Peyer's patch (tissue), 4 donors: ENCODE measurements around the gene SPON1. TPM values are rescaled to one million over a fixed set of nuclear protein-coding genes. Genes with fewer than 3 reads are reported as not detected.
"Not testable (repeated sequence)": the region's sequence is repeated elsewhere in the genome, so short reads cannot be mapped to it uniquely, and the experiment has no call there.

Source experiments
- DNase-seq, 3 donors: peaks; one replicate each; pipeline ENCODE4 v3.0.0-alpha.2; 2017 to 2019
- H3K27ac ChIP-seq, 4 donors: fragments of 200-600 bp; sonication (generic); one replicate each; pipeline ENCODE4 v1.5.1; 2016 to 2019
- H3K27me3 ChIP-seq, 2 donors: fragments of 200-600 bp; sonication (generic); one replicate each; pipeline ENCODE4 v1.5.1; 2019
- H3K36me3 ChIP-seq, 3 donors: fragments of 200-600 bp; sonication (generic); one replicate each; pipeline ENCODE4 v1.5.1; 2016 to 2019
- H3K4me1 ChIP-seq, 4 donors: fragments of 200-600 bp; sonication (generic); one replicate each; pipeline ENCODE4 v1.5.1; 2016 to 2019
- H3K4me3 ChIP-seq, 4 donors: fragments of 200-600 bp; sonication (generic); 1 replicate in 3 of 4; 2 replicates in 1 of 4; pipeline ENCODE4 v1.5.1; 2016 to 2019; ENCODE audit warnings: mild to moderate bottlenecking in 1 of 4
- H3K9me3 ChIP-seq, 4 donors: fragments of 200-600 bp; sonication (generic); one replicate each; pipeline ENCODE4 v1.5.1; 2016 to 2019; ENCODE audit warnings: mild to moderate bottlenecking in 1 of 4
- CTCF ChIP-seq, 6 experiments: fragments of 450-650 bp in 4 of 6; fragments of 200-600 bp in 2 of 6; sonication (generic) in 1 of 6; IDR thresholded peaks; one replicate each; pipeline ENCODE4 v1.5.1; 2017 to 2019; ENCODE audit warnings: antibody characterized with exemption in 6 of 6, mild to moderate bottlenecking in 3 of 6, moderate library complexity in 1 of 6
- POLR2A ChIP-seq, 2 donors: fragments of 450-650 bp; IDR thresholded peaks; one replicate each; pipeline ENCODE4 v1.5.1; 2017; ENCODE audit warnings: antibody characterized with exemption in 2 of 2, mild to moderate bottlenecking in 2 of 2, moderate library complexity in 2 of 2
- total RNA-seq, 4 donors: library from RNA; depleted of rRNA; stranded (reverse); fragments of >200 nt; gene quantifications; one replicate each; pipeline ENCODE4 v1.1.0, GENCODE V29; 2016

The SPON1 gene
- total RNA-seq, 4 donors from 2014 or later: 26.4 to 53.8 (median 48.3) TPM

DNA sequence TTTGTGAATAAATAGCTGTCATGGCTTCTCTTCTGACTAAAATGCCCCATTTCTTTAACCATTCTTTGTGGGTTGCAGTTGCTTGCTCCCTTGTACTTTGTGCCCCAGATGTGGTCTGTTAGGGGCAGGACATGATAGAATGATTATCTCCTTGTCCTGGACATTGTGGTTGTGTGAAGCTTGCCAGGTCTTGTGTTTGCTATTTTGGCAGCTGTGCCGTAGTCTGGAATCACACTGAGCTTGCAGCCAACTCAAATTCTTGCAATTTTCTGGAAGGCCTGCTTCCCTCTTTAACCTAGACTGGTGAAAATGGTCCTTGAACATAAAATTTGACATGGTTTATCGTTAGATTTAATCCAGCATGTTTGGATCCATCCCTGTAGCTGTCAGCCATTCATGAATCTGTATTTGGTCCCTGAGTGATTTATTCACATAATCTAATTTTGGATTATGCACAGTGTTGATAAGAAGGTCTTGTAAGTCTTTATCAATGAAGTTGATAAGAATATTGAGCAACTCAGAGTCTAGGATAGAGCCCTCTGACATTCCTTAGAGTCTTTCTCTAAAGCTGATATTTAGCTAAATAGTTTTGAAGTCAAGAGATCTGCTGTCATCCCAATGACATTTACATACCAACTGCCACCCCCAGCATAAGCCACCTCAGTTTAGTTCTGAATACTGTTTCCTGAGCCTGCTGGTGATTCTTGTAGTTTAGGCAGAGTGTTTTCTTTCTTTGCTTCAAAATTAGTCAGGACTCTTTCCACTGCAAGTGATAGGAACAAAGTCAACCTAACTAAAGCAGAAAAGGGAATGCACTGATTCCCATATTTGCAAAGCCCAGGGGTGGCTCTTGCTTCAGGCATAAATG lies 9.8 kb downstream of the SPON1 start:
- Histone ChIP-seq H3K4me1 (peaks cover 0 to 9% (median 0%) of the 10 kb centered on the region in 4 donors), H3K4me3 (no peak overlapping the region), H3K9me3 (no peaks in the 10 kb centered on the region), H3K27ac (no peak overlapping the region), H3K27me3 (no peaks in the 10 kb centered on the region), H3K36me3 (no peaks in the 10 kb centered on the region)
- no peak for DNase-seq
- TF ChIP-seq POLR2A (IDR thresholded peaks at IDR 0.05) (no peak), CTCF (IDR thresholded peaks at IDR 0.05) (no peak)

GRCh38 chr11:13972944-13973343 lies 10.4 kb downstream of the SPON1 start:
- no peak for DNase-seq
- Histone ChIP-seq H3K4me1 (peaks cover 0 to 8% (median 0%) of the 10 kb centered on the region in 4 donors), H3K4me3 (no peak overlapping the region), H3K27me3 (no peaks in the 10 kb centered on the region), H3K9me3 (no peaks in the 10 kb centered on the region), H3K27ac (no peak overlapping the region), H3K36me3 (no peaks in the 10 kb centered on the region)
- TF ChIP-seq POLR2A (IDR thresholded peaks at IDR 0.05) (no peak), CTCF (IDR thresholded peaks at IDR 0.05) (no peak)

- H3K4me1 ChIP-seq: peaks cover 0 to 8% (median 0%) of the 10 kb centered on the region in 4 donors
- no peak for DNase-seq
- no peaks in the 10 kb centered on the region for H3K9me3 ChIP-seq
- no peaks in the 10 kb centered on the region for H3K36me3 ChIP-seq
- no peaks in the 10 kb centered on the region for H3K27me3 ChIP-seq
- TF ChIP-seq POLR2A (IDR thresholded peaks at IDR 0.05) (no peak), CTCF (IDR thresholded peaks at IDR 0.05) (no peak)
- H3K4me3 ChIP-seq: no peak overlapping the region
- H3K27ac ChIP-seq: no peak overlapping the region
Observed at GRCh38 chr11:13974631-13975030, 12.1 kb downstream of the SPON1 start.

DNA sequence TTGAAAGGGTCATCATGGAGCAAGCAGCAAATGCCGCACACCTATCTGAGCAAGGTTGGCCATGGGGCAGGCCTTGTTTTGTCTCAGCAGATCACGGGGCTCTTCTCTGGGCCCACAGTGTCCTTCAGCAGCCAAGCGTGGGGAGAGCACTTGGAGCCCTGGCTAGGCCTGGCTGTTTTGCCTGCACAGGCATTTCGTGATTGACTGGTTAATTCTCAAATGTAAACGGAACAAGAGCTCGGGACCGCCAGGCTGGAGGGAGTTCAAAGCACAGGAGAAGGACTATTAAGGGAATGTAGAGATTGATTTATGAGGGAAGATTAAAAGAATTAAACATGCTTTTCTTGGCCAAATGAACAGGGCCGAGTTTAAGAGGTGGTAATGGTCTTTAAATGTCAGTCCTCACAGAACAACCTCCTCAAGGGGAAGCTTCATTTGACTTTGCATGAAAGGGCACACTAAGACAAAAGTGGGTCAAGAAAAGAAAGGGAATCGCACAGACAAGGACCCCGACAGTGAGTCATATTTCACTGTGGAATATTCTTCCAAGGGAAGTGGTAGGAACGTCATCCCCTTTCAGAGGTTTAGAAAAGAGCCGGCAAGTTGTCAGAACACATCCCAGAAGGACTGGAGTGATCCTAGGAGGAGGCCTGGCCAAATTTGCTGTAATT lies 20.7 kb downstream of the SPON1 start:
- H3K9me3 ChIP-seq: no peaks in the 10 kb centered on the region
- DNase-seq: no peak
- H3K4me1 ChIP-seq: peaks cover 0 to 9% (median 0%) of the 10 kb centered on the region in 4 donors
- TF ChIP-seq POLR2A (IDR thresholded peaks at IDR 0.05): no peak
- no peak for TF ChIP-seq CTCF (IDR thresholded peaks at IDR 0.05)
- no peaks in the 10 kb centered on the region for H3K27me3 ChIP-seq
- no peak overlapping the region for H3K4me3 ChIP-seq
- H3K27ac ChIP-seq: peak overlapping the region in 2 of 4 donors; percentile 26 to 67
- no peaks in the 10 kb centered on the region for H3K36me3 ChIP-seq

DNA sequence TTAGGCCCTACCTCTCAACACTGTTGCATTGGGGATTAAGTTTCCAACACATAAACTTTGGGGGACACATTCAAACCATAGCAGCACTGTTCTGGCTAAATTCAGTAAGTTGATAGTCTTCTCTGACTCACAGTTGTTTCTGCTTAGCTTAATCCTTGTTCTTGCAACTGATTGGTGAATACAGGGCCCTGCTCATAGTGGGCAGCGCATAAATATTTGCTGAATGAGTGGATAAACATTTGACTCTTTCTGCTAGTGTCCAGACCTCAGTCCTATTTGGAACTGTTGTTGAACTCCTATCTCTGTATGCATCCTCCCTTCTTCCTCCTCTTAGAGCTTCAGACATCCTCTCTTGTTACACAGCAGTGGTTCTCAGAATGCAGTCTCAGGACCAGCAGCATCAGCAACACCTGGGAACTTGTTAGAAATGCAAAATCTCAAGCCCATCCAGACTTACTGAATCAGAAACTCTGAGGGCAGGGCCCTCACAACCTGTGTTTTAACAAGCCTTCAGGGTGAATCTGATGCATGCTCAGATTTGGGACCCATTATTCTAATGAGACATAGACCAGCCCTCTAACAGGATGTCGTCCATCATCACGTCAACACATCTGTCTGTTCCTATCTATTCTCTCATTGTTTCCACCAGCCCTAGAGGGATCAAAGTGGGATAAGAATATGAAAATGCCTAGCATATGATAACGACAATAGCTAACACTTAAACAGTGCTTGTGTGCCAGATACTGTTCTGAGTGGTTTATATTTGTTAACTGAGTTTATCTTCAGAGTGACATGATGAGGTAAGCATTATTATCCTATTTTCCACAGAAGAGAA lies 22.3 kb downstream of the SPON1 start:
- no peaks in the 10 kb centered on the region for H3K36me3 ChIP-seq
- no peaks in the 10 kb centered on the region for H3K27me3 ChIP-seq
- no peak for DNase-seq
- H3K9me3 ChIP-seq: no peaks in the 10 kb centered on the region
- peaks cover 0 to 9% (median 0%) of the 10 kb centered on the region in 4 donors for H3K4me1 ChIP-seq
- peak overlapping the region in 2 of 4 donors; percentile 41 to 67 for H3K27ac ChIP-seq
- H3K4me3 ChIP-seq: no peak overlapping the region
- TF ChIP-seq CTCF (IDR thresholded peaks at IDR 0.05): no peak
- no peak for TF ChIP-seq POLR2A (IDR thresholded peaks at IDR 0.05)

DNA sequence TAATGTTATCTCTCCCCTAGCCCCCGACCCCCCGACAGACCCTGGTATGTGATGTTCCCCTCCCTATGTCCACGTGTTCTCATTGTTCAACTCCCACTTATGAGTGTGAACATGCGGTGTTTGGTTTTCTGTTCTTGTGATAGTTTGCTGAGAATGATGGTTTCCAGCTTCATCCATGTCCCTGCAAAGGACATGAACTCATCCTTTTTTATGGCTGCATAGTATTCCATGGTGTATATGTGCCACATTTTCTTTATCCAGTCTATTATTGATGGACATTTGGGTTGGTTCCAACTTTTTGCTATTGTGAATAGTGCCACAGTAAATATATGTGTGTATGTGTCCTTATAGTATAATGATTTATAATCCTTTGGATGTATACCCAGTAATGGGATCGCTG lies 24.2 kb downstream of the SPON1 start:
- H3K9me3 ChIP-seq, H3K27ac ChIP-seq, H3K36me3 ChIP-seq, H3K27me3 ChIP-seq, DNase-seq, H3K4me3 ChIP-seq: not testable (repeated sequence)
- peaks cover 0 to 12% (median 0%) of the 10 kb centered on the region in 4 donors for H3K4me1 ChIP-seq
